Fibroblast of lung (primary cell): ENCODE results near the gene TNRC18. TPM values are rescaled to one million over a fixed set of nuclear protein-coding genes. Genes with fewer than 3 reads are reported as not detected.

ENCODE experiments used
- DNase-seq, 2 donors: peaks; one replicate each; pipeline versions ENCODE4 v3.0.0 to v3.0.0-alpha.2; 2010; ENCODE audit warnings: low read depth in 2 of 2
- H2AFZ ChIP-seq: 2 replicates; pipeline ENCODE4 v1.5.1; 2012; ENCODE audit warnings: low read length, control low read depth, inconsistent platforms
- H3K27ac ChIP-seq: 2 replicates; pipeline ENCODE4 v1.5.1; 2011; ENCODE audit warnings: low read length, control low read depth; ENCODE audit not compliant: insufficient read depth
- H3K27me3 ChIP-seq: 2 replicates; pipeline ENCODE4 v1.5.1; 2011; ENCODE audit warnings: mild to moderate bottlenecking, low read length; ENCODE audit not compliant: control insufficient read depth, insufficient read depth
- H3K36me3 ChIP-seq: 2 replicates; pipeline ENCODE4 v1.5.1; 2011; ENCODE audit warnings: low read length; ENCODE audit not compliant: control insufficient read depth, insufficient read depth
- H3K4me1 ChIP-seq: 2 replicates; pipeline ENCODE4 v1.5.1; 2011; ENCODE audit warnings: low read length; ENCODE audit not compliant: control insufficient read depth, insufficient read depth; ENCODE audit errors: extremely low read depth
- H3K4me2 ChIP-seq: 2 replicates; pipeline ENCODE4 v1.5.1; 2011; ENCODE audit warnings: low read length, control low read depth; ENCODE audit not compliant: insufficient read depth; ENCODE audit errors: extremely low read depth
- H3K4me3 ChIP-seq, 4 experiments: fragments of 200-600 bp in 1 of 4; sonication (generic) in 1 of 4; replicated peaks in 1 of 4; 2 replicates each; pipeline ENCODE4 v1.5.1; 2011 to 2016; ENCODE audit warnings: low read length in 4 of 4, low read depth in 3 of 4, mild to moderate bottlenecking in 3 of 4, control low read depth in 2 of 4, inconsistent platforms in 1 of 4, mixed read lengths in 1 of 4; ENCODE audit not compliant: insufficient read depth in 1 of 4; ENCODE audit errors: control extremely low read depth in 1 of 4
- H3K79me2 ChIP-seq: 2 replicates; pipeline ENCODE4 v1.5.1; 2012; ENCODE audit warnings: mild to moderate bottlenecking, low read length, inconsistent platforms; ENCODE audit not compliant: control insufficient read depth, insufficient read depth
- H3K9ac ChIP-seq: 2 replicates; pipeline ENCODE4 v1.5.1; 2011; ENCODE audit warnings: mild to moderate bottlenecking, low read length, control low read depth; ENCODE audit not compliant: insufficient read depth
- H3K9me3 ChIP-seq: 2 replicates; pipeline ENCODE4 v1.5.1; 2012; ENCODE audit warnings: low read depth, low read length; ENCODE audit not compliant: control insufficient read depth, insufficient read depth
- H4K20me1 ChIP-seq: 2 replicates; pipeline ENCODE4 v1.5.1; 2011; ENCODE audit warnings: low read length; ENCODE audit not compliant: control insufficient read depth, insufficient read depth; ENCODE audit errors: extremely low read depth
- CTCF ChIP-seq, 2 donors: IDR thresholded peaks in 1 of 2; conservative IDR thresholded peaks in 1 of 2; 1 replicate in 1 of 2; 2 replicates in 1 of 2; pipeline ENCODE4 v1.5.1; 2011 to 2012; ENCODE audit warnings: low read length in 2 of 2, control low read depth in 1 of 2, inconsistent platforms in 1 of 2, low read depth in 1 of 2, mild to moderate bottlenecking in 1 of 2
- EZH2 ChIP-seq: IDR thresholded peaks from 2 replicates; pipeline ENCODE4 v1.5.1; 2012; ENCODE audit warnings: low read length, control low read depth, mild to moderate bottlenecking; ENCODE audit errors: missing control alignments
- polyA plus RNA-seq, 2 donors: library from polyadenylated mRNA; depleted of rRNA in 1 of 2; stranded (reverse) in 1 of 2; unstranded in 1 of 2; fragments of >200 nt; gene quantifications; 2 replicates each; pipeline ENCODE4 v1.2.1, GENCODE V29; 2011 to 2012; ENCODE audit warnings: missing spikeins in 1 of 2
- total RNA-seq: library from RNA; depleted of rRNA; stranded (reverse); fragments of >200 nt; gene quantifications from 2 replicates; pipeline ENCODE4 v1.2.1, GENCODE V29; 2014

The TNRC18 gene
- total and polyA plus RNA-seq, 2 donors (not counting 1 experiment from before 2014, with no cell fraction given), result 19.7 to 38.5 TPM

DNA sequence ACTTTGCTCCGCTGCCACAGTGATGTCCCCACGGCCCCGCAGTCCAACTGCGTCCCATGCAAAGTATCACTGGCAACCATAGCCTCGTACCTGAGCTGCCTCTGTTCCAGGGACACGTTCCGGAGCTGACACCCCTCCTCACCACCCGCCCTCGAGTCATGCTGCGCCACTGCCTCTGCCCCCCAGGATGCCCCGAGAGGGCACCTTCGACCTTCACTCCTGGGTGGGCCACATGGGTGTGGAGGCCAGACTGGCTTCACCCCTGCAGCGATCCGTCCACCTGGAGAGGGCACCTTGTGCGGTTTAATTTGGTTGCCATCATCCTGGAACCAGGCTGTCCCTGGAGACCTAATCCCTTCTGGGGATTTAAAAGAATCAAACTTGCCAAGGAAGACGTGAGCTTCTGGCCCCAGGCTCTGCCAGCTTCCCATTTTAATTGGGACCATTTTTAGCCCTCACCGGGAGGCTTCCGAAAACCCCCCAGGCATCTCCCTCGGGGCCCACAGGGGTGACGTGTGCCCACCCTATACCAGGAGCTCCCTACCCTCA is 19.2 kb upstream of the TNRC18 start:
- no peak overlapping the region for H3K4me2 ChIP-seq
- H3K4me1 ChIP-seq, result no peaks in the 10 kb centered on the region
- H3K4me3 ChIP-seq, result no peak overlapping the region
- TF ChIP-seq CTCF (conservative IDR thresholded peaks at IDR 0.05 in 1 of 2, IDR thresholded peaks at IDR 0.05 in 1 of 2; ENCODE audit: low read depth in 1 of 2, low read length in 2 of 2) (no peak), EZH2 (no peak)
- no peaks in the 10 kb centered on the region for H3K9me3 ChIP-seq
- no peaks in the 10 kb centered on the region for H3K36me3 ChIP-seq
- H2AFZ ChIP-seq, result no peak overlapping the region
- H4K20me1 ChIP-seq, result no peaks in the 10 kb centered on the region
- H3K79me2 ChIP-seq, result no peaks in the 10 kb centered on the region
- no peak overlapping the region for H3K27ac ChIP-seq
- DNase-seq, result no peak
- no peaks in the 10 kb centered on the region for H3K27me3 ChIP-seq
- no peak overlapping the region for H3K9ac ChIP-seq

GRCh38 chr7:5441840-5442503 is 18.3 kb upstream of the TNRC18 start:
- no peaks in the 10 kb centered on the region for H3K27me3 ChIP-seq
- TF ChIP-seq CTCF (conservative IDR thresholded peaks at IDR 0.05 in 1 of 2, IDR thresholded peaks at IDR 0.05 in 1 of 2; ENCODE audit: low read depth in 1 of 2, low read length in 2 of 2) (no peak), EZH2 (no peak)
- no peaks in the 10 kb centered on the region for H3K4me1 ChIP-seq
- no peak overlapping the region for H3K9ac ChIP-seq
- no peak for DNase-seq
- no peak overlapping the region for H3K4me3 ChIP-seq
- no peaks in the 10 kb centered on the region for H3K36me3 ChIP-seq
- no peak overlapping the region for H3K4me2 ChIP-seq
- H4K20me1 ChIP-seq, result no peaks in the 10 kb centered on the region
- H3K9me3 ChIP-seq, result no peaks in the 10 kb centered on the region
- H2AFZ ChIP-seq, result no peak overlapping the region
- H3K27ac ChIP-seq, result no peak overlapping the region
- no peaks in the 10 kb centered on the region for H3K79me2 ChIP-seq

DNA sequence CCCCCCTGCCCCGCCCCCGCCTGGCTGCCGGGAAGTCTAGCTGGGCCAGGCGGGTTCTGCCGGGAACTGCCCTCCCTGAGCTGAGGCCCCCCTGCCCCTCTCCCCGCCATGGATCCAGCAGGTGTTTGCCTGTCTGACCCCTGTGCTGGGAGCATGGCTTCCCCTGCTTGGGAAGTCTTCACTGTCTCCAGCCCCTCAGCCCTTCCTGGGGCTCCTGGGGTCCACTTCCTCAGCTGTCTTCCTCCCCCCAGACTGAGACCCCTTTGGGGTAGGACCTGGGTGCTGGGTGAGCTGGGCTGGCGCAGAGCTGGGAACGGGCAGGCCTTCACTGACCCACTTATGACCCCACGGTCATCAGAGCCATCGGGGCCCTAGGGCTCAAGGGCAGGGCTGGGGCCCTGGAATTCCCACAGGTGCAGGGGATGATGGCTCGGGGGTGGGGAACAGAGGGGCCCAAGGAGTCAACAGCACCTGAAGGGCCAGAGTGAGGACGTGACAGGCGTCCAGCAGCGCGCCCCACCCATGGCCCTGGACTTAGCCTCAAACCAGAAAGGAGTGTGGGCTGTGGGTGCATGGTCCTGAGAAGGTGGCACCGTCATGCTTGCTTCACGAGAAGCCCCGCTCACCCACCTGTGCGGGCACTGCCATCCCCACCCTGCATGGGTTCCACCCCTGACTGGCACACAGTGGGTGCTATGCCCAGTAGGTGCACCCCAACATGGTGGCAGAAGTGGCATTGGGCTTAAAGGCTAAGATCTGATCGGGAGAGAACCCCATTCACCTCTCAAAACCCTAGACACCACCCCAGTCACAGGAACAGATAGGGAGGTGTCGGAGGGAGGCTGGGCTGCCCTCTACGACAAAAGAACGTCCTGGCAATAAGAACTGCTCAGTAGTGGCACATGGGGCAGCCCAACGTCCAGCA is 16.2 kb upstream of the TNRC18 start:
- Histone ChIP-seq H3K79me2 (no peaks in the 10 kb centered on the region), H3K4me2 (no peak overlapping the region), H3K27me3 (no peaks in the 10 kb centered on the region), H3K4me3 (no peak overlapping the region), H3K9ac (no peak overlapping the region), H4K20me1 (no peaks in the 10 kb centered on the region), H2AFZ (no peak overlapping the region), H3K4me1 (no peaks in the 10 kb centered on the region), H3K36me3 (no peaks in the 10 kb centered on the region), H3K27ac (no peak overlapping the region), H3K9me3 (no peaks in the 10 kb centered on the region)
- no peak for DNase-seq
- TF ChIP-seq EZH2 (no peak), CTCF (conservative IDR thresholded peaks at IDR 0.05 in 1 of 2, IDR thresholded peaks at IDR 0.05 in 1 of 2; ENCODE audit: low read depth in 1 of 2, low read length in 2 of 2) (no peak)
